CD4-positive, alpha-beta T cell treated with Interleukin-21 for 1 hour (primary cell): Measurements from ENCODE around the gene ADGRV1.

Source experiments
- DNase-seq: peaks from one replicate; pipeline ENCODE4 v3.0.0-alpha.2; 2020

Gene ADGRV1

GRCh38 chr5:91146905-91147600 is 588.5 kb downstream of the ADGRV1 start:
- no peak for DNase-seq

GRCh38 chr5:91150234-91150633 is 591.6 kb downstream of the ADGRV1 start:
- no peak for DNase-seq

- no peak for DNase-seq
These were observed 592.0 kb downstream of the ADGRV1 start for GRCh38 chr5:91150636-91151035.

GRCh38 chr5:91151947-91152346 is 593.4 kb downstream of the ADGRV1 start:
- no peak for DNase-seq

GRCh38 chr5:91154338-91154737 is 595.7 kb downstream of the ADGRV1 start:
- no peak for DNase-seq

GRCh38 chr5:91155274-91155673 is 596.7 kb downstream of the ADGRV1 start:
- no peak for DNase-seq

GRCh38 chr5:91156242-91156641 is 597.6 kb downstream of the ADGRV1 start:
- DNase-seq, result no peak

- no peak for DNase-seq
These were observed 599.4 kb downstream of the ADGRV1 start for GRCh38 chr5:91158011-91158410.

- no peak for DNase-seq
These were observed 601.0 kb downstream of the ADGRV1 start for GRCh38 chr5:91159647-91160046.

- DNase-seq, result no peak
These were observed 602.2 kb downstream of the ADGRV1 start for GRCh38 chr5:91160714-91161285.

- peak; percentile 56 for DNase-seq
These were observed 604.2 kb downstream of the ADGRV1 start for GRCh38 chr5:91162534-91163381.

- no peak for DNase-seq
These were observed 605.8 kb downstream of the ADGRV1 start for GRCh38 chr5:91164424-91164823.

- no peak for DNase-seq
These were observed 607.6 kb downstream of the ADGRV1 start for GRCh38 chr5:91166059-91166807.

- no peak for DNase-seq
These were observed 610.3 kb downstream of the ADGRV1 start for GRCh38 chr5:91168859-91169258.

GRCh38 chr5:91170266-91170665 is 611.7 kb downstream of the ADGRV1 start:
- DNase-seq, result no peak

GRCh38 chr5:91171322-91171721 is 612.7 kb downstream of the ADGRV1 start:
- no peak for DNase-seq

- no peak for DNase-seq
These were observed 615.8 kb downstream of the ADGRV1 start for GRCh38 chr5:91174396-91174795.

- DNase-seq, result no peak
These were observed 617.1 kb downstream of the ADGRV1 start for GRCh38 chr5:91175708-91176107.

GRCh38 chr5:91176288-91177016 is 617.9 kb downstream of the ADGRV1 start:
- DNase-seq, result no peak

GRCh38 chr5:91177085-91177484 is 618.5 kb downstream of the ADGRV1 start:
- DNase-seq, result no peak

GRCh38 chr5:91177639-91178038 is 619.0 kb downstream of the ADGRV1 start:
- DNase-seq, result no peak

GRCh38 chr5:91178461-91178860 is 619.9 kb downstream of the ADGRV1 start:
- no peak for DNase-seq

- no peak for DNase-seq
These were observed 620.4 kb downstream of the ADGRV1 start for GRCh38 chr5:91179018-91179417.
